ENCODE results near the gene YIF1A.

DNA sequence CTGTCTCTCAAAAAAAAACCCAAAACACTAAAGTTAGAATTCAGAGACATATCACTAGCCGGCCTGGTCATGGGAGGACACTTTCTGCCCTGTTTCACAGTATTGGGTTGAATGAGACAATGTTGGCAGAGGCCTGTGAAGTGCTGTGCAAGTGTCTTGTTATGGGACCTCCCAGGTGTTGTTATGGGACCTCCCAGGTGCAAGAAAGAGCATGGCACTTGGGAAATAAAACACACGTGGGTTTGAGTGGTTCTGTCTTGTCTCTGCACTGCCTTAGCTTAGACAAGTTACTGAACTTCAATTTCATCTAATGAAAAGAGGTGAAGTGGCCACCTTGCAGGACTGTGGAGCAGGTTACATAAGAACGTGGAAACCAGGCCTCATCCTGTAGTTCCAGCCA is 49.4 kb downstream of the YIF1A start:
- TF ChIP-seq CTCF (optimal IDR thresholded peaks at IDR 0.05 in 1 of 3, IDR thresholded peaks at IDR 0.05 in 1 of 3, conservative IDR thresholded peaks at IDR 0.05 in 1 of 3; ENCODE audit: extremely low read depth in 1 of 3, insufficient read depth in 2 of 3, low read length in 3 of 3) (no peak), EZH2 (IDR thresholded peaks at IDR 0.05; ENCODE audit: low read length) (no peak)
